SK-N-SH treated with all-trans-retinoic acid at 6 μM for 48 hours (cell line): ENCODE results near the gene SLC6A14.

ENCODE experiments used
- ATAC-seq: fragments of 200-7000 bp; cut with Tn5 transposase; 3 replicates; pipeline ENCODE4 v1.9.1; 2020; ENCODE audit warnings: mild to moderate bottlenecking, moderate library complexity
- ARNTL ChIP-seq: fragments of 450-650 bp; formaldehyde crosslinking; IDR thresholded peaks from 2 replicates; pipeline ENCODE4 v1.5.0; 2020; ENCODE audit warnings: low read depth, mild to moderate bottlenecking, moderate library complexity, borderline replicate concordance
- BACH2 ChIP-seq: fragments of 250-450 bp; sonication (Bioruptor Pico); IDR thresholded peaks from 2 replicates; pipeline ENCODE4 v1.9.0; 2021; ENCODE audit warnings: mild to moderate bottlenecking, borderline replicate concordance
- CREB5 ChIP-seq: fragments of 250-450 bp; sonication (Bioruptor Pico); IDR thresholded peaks from 2 replicates; pipeline ENCODE4 v1.5.1; 2020; ENCODE audit warnings: low read depth, mild to moderate bottlenecking, moderate library complexity
- CSDC2 ChIP-seq: fragments of 250-450 bp; sonication (Bioruptor Pico); IDR thresholded peaks from 2 replicates; pipeline ENCODE4 v1.5.0; 2020; ENCODE audit warnings: mild to moderate bottlenecking, moderate library complexity
- CSRNP3 ChIP-seq: fragments of 250-450 bp; sonication (Bioruptor Pico); IDR thresholded peaks from 2 replicates; pipeline ENCODE4 v1.5.1; 2021; ENCODE audit warnings: mild to moderate bottlenecking, moderate library complexity
- ESRRG ChIP-seq: fragments of 250-450 bp; sonication (Bioruptor Pico); IDR thresholded peaks from 2 replicates; pipeline ENCODE4 v1.6.1; 2021; ENCODE audit warnings: mild to moderate bottlenecking
- ISL1 ChIP-seq: fragments of 250-450 bp; sonication (Bioruptor Pico); IDR thresholded peaks from 2 replicates; pipeline ENCODE4 v2.1.2; 2022; ENCODE audit warnings: mild to moderate bottlenecking, moderate library complexity
- OSR1 ChIP-seq: fragments of 250-450 bp; sonication (Bioruptor Pico); IDR thresholded peaks from 2 replicates; pipeline ENCODE4 v1.8.0; 2022; ENCODE audit warnings: moderate library complexity, mild to moderate bottlenecking, inconsistent platforms
- PATZ1 ChIP-seq: fragments of 250-450 bp; sonication (Bioruptor Pico); IDR thresholded peaks from 2 replicates; pipeline ENCODE4 v1.8.0; 2020; ENCODE audit warnings: mild to moderate bottlenecking, moderate library complexity, borderline replicate concordance
- PPARA ChIP-seq: fragments of 250-450 bp; sonication (Bioruptor Pico); IDR thresholded peaks from 2 replicates; pipeline ENCODE4 v1.5.0; 2020; ENCODE audit warnings: mild to moderate bottlenecking, borderline replicate concordance
- RARB ChIP-seq: fragments of 250-450 bp; sonication (Bioruptor Pico); IDR thresholded peaks from 2 replicates; pipeline ENCODE4 v1.8.0; 2021; ENCODE audit warnings: mild to moderate bottlenecking, moderate library complexity
- SNAI2 ChIP-seq: fragments of 250-450 bp; sonication (Bioruptor Pico); IDR thresholded peaks from 2 replicates; pipeline ENCODE4 v1.5.0; 2020; ENCODE audit warnings: mild to moderate bottlenecking, moderate library complexity
- TCF4 ChIP-seq: fragments of 250-450 bp; sonication (Bioruptor Pico); IDR thresholded peaks from 2 replicates; pipeline ENCODE4 v1.8.0; 2021; ENCODE audit warnings: mild to moderate bottlenecking, moderate library complexity, borderline replicate concordance
- TOX ChIP-seq: fragments of 250-450 bp; sonication (Bioruptor Pico); IDR thresholded peaks from 2 replicates; pipeline ENCODE4 v1.8.0; 2021; ENCODE audit warnings: mild to moderate bottlenecking, moderate library complexity, borderline replicate concordance
- ZC3H10 ChIP-seq: fragments of 250-450 bp; sonication (Bioruptor Pico); IDR thresholded peaks from 2 replicates; pipeline ENCODE4 v1.5.1; 2021; ENCODE audit warnings: mild to moderate bottlenecking, moderate library complexity
- ZFP3 ChIP-seq: fragments of 250-450 bp; sonication (Bioruptor Pico); IDR thresholded peaks from 2 replicates; pipeline ENCODE4 v1.5.0; 2020; ENCODE audit warnings: mild to moderate bottlenecking, moderate library complexity
- ZFP30 ChIP-seq: fragments of 450-650 bp; formaldehyde crosslinking; IDR thresholded peaks from 2 replicates; pipeline ENCODE4 v1.5.0; 2022; ENCODE audit warnings: mild to moderate bottlenecking, moderate library complexity
- ZNF565 ChIP-seq: fragments of 450-650 bp; formaldehyde crosslinking; conservative IDR thresholded peaks from 2 replicates; pipeline ENCODE4 v1.5.0; 2020; ENCODE audit warnings: low read depth, mild to moderate bottlenecking, moderate library complexity
- ZNF70 ChIP-seq: fragments of 450-650 bp; formaldehyde crosslinking; IDR thresholded peaks from 2 replicates; pipeline ENCODE4 v1.5.0; 2020; ENCODE audit warnings: mild to moderate bottlenecking, moderate library complexity
- ZNF8 ChIP-seq: fragments of 450-650 bp; formaldehyde crosslinking; IDR thresholded peaks from 2 replicates; pipeline ENCODE4 v1.5.0; 2020; ENCODE audit warnings: mild to moderate bottlenecking, moderate library complexity

Gene SLC6A14, protein sequence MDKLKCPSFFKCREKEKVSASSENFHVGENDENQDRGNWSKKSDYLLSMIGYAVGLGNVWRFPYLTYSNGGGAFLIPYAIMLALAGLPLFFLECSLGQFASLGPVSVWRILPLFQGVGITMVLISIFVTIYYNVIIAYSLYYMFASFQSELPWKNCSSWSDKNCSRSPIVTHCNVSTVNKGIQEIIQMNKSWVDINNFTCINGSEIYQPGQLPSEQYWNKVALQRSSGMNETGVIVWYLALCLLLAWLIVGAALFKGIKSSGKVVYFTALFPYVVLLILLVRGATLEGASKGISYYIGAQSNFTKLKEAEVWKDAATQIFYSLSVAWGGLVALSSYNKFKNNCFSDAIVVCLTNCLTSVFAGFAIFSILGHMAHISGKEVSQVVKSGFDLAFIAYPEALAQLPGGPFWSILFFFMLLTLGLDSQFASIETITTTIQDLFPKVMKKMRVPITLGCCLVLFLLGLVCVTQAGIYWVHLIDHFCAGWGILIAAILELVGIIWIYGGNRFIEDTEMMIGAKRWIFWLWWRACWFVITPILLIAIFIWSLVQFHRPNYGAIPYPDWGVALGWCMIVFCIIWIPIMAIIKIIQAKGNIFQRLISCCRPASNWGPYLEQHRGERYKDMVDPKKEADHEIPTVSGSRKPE

GRCh38 chrX:116436358-116436816, at the start of gene SLC6A14:
Gene SLC6A14, plus strand, starts transcription at chrX:116436606. Its CDS starts 104 bp downstream, at chrX:116436710.
- no peak for TF ChIP-seq TCF4 (CRISPR knock-in tag)
- no peak for TF ChIP-seq TOX (CRISPR knock-in tag)
- TF ChIP-seq ZFP30 (CRISPR knock-in tag), result no peak
- no peak for TF ChIP-seq ZFP3
- no peak for TF ChIP-seq OSR1 (CRISPR knock-in tag)
- no peak for TF ChIP-seq ARNTL (CRISPR knock-in tag)
- ATAC-seq, result no peak

DNA sequence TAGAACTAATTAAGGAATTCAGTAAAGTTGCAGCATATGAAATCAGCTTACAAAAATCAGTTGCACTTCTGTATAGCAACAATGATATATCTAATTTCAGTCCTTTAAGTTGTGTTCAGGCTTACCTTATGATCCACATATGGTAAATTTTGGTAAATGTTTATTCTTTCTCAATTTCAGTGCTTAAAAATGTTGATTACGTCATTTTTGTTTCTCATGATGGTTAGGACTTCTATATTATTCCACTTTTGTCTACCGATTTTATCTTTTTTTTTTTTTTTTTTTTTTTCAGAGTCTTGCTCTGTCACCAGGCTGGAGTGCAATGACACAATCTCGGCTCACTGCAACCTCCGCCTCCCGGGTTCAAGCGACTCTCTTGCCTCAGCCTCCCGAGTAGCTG, 40.7 kb upstream of the SLC6A14 start:
- TF ChIP-seq ZNF70 (no peak), ZNF565 (no peak), ZNF8 (CRISPR knock-in tag) (no peak), PPARA (CRISPR knock-in tag) (no peak), ESRRG (no peak), OSR1 (CRISPR knock-in tag) (no peak), SNAI2 (CRISPR knock-in tag) (no peak)
- ATAC-seq, result no peak

- ATAC-seq, result no peak
Observed at GRCh38 chrX:116399681-116400080, 36.7 kb upstream of the SLC6A14 start.

DNA sequence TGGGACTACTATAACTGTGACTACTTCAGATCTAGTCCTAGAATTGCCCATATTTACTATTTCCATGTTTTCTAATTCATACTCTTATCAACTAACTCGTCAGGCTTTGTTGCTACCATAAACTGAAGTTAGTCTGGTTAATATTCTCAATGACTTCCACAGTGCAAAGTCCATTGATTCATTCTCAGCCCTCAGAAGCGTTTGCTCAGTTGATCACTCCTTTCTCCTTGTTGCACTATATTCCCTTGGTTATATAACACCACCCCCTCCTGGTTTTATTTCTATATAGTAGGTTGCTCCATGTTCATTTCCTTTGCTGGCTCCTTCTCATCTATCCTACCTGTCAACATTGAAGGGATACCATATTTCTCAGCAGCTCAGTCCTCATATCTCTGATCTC, 27.2 kb upstream of the SLC6A14 start:
- no peak for ATAC-seq
- no peak for TF ChIP-seq CSRNP3 (CRISPR knock-in tag)
- TF ChIP-seq ZFP30 (CRISPR knock-in tag), result no peak
- no peak for TF ChIP-seq ZNF8 (CRISPR knock-in tag)
- no peak for TF ChIP-seq ARNTL (CRISPR knock-in tag)
- no peak for TF ChIP-seq OSR1 (CRISPR knock-in tag)
- no peak for TF ChIP-seq CREB5
- no peak for TF ChIP-seq RARB (CRISPR knock-in tag)
- no peak for TF ChIP-seq ZFP3
- TF ChIP-seq BACH2, result no peak
- no peak for TF ChIP-seq ZC3H10 (CRISPR knock-in tag)
- no peak for TF ChIP-seq SNAI2 (CRISPR knock-in tag)
- TF ChIP-seq ISL1, result no peak
- no peak for TF ChIP-seq ZNF70
- TF ChIP-seq PPARA (CRISPR knock-in tag), result no peak

More at GRCh38 chrX:116399681-116400080, 36.7 kb upstream of the SLC6A14 start:
- no peak for TF ChIP-seq CSDC2 (CRISPR knock-in tag)
- TF ChIP-seq TCF4 (CRISPR knock-in tag), result no peak
- no peak for TF ChIP-seq ISL1
- no peak for TF ChIP-seq ARNTL (CRISPR knock-in tag)
- TF ChIP-seq ZC3H10 (CRISPR knock-in tag), result no peak
- no peak for TF ChIP-seq ESRRG
- no peak for TF ChIP-seq PPARA (CRISPR knock-in tag)
- no peak for TF ChIP-seq ZNF70
- no peak for TF ChIP-seq TOX (CRISPR knock-in tag)
- no peak for TF ChIP-seq BACH2
- TF ChIP-seq CSRNP3 (CRISPR knock-in tag), result no peak

- ATAC-seq, result no peak
- TF ChIP-seq PATZ1 (no peak), RARB (CRISPR knock-in tag) (no peak), BACH2 (no peak), ESRRG (no peak), CSRNP3 (CRISPR knock-in tag) (no peak), TCF4 (CRISPR knock-in tag) (no peak), OSR1 (CRISPR knock-in tag) (no peak), CREB5 (no peak), PPARA (CRISPR knock-in tag) (no peak), ISL1 (no peak), ARNTL (CRISPR knock-in tag) (no peak), ZNF565 (no peak)
Observed at GRCh38 chrX:116413273-116413672, 23.1 kb upstream of the SLC6A14 start.
